ENCODE results near the gene BLM. TPM values are rescaled to one million over a fixed set of nuclear protein-coding genes. Genes with fewer than 3 reads are reported as not detected.
A peak's percentile ranks its signal among the peaks of the same experiment; 100 is the strongest.

The BLM gene
- total RNA-seq, 1 experiment from 2014 or later = 41.3 TPM

DNA sequence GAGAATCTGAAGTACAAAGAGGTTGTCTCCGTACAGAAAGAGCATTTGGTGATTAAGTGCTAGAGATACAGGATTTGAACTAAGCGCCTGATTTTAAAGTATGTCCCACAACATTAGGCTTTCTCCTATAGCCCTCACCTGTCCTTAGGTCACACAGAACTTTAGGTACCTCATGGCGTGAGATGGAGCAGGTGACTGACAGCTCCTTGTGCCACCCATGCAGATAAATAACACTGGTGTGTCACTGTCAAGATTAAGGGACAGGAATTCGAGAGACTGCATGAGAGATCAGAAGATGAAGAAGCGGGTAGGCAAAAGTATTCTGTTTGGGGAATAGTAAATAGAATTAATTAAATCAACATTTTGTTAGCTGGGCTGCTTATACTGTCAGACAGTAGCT is 1.1 kb downstream of the BLM start:
- Histone ChIP-seq H3K4ac (ENCODE audit: low read depth, low read length) (no peak overlapping the region), H4K20me1 (ENCODE audit: control insufficient read depth, insufficient read depth, insufficient read length) (peaks cover under 1% of the 10 kb centered on the region), H4K5ac (ENCODE audit: insufficient read length, low read depth, low read length) (no peak overlapping the region), H3T11ph (ENCODE audit: low read length) (no peak overlapping the region), H3K18ac (ENCODE audit: insufficient read length, low read depth, low read length) (no peak overlapping the region), H2BK5ac (ENCODE audit: insufficient read length, low read length) (no peak overlapping the region), H3K79me1 (ENCODE audit: insufficient read depth, low read depth, low read length, poor library complexity, severe bottlenecking) (no peaks in the 10 kb centered on the region), H3K9me3 (ENCODE audit: control insufficient read depth, low read depth, low read length) (no peaks in the 10 kb centered on the region), H2AFZ (ENCODE audit: low read length) (no peak overlapping the region), H3K56ac (ENCODE audit: insufficient read length, low read depth, low read length) (no peak overlapping the region), H3K4me1 (ENCODE audit: insufficient read depth, low read length) (peaks cover 2% of the 10 kb centered on the region; the same call in 1 of the 2 replicates), H3K9ac (ENCODE audit: extremely low read depth, insufficient read length, low read length) (peak overlapping the region; percentile 95), H3K79me2 (ENCODE audit: insufficient read depth, low read length) (peaks cover 16% of the 10 kb centered on the region; the same call in 1 of the 2 replicates), H4K91ac (ENCODE audit: insufficient read length, low read depth, low read length) (no peak overlapping the region), H2BK12ac (ENCODE audit: insufficient read length, low read depth, low read length) (no peak overlapping the region), H3K14ac (ENCODE audit: insufficient read depth, low read length) (no peak overlapping the region), H3K27me3 (ENCODE audit: insufficient read depth, low read length) (no peaks in the 10 kb centered on the region), H2BK20ac (ENCODE audit: low read depth, low read length, poor library complexity, severe bottlenecking) (no peak overlapping the region), H3K27ac (ENCODE audit: insufficient read length, low read depth, low read length) (no peak overlapping the region), H2AK5ac (ENCODE audit: insufficient read length, low read length) (no peak overlapping the region), H2BK120ac (ENCODE audit: low read depth, low read length, poor library complexity, severe bottlenecking) (no peak overlapping the region), H3K23me2 (ENCODE audit: insufficient read length, low read depth, low read length, poor library complexity, severe bottlenecking) (peaks cover 10% of the 10 kb centered on the region), H3K4me2 (ENCODE audit: insufficient read depth, insufficient read length, low read length) (peak overlapping the region; percentile 83), H4K8ac (replicated peaks; ENCODE audit: insufficient read length, low read depth, low read length) (no peak overlapping the region), H3K23ac (ENCODE audit: insufficient read length, low read depth, low read length) (no peak overlapping the region), H2BK15ac (ENCODE audit: low read depth, low read length) (no peak overlapping the region)
- H3K9me3 Mint-ChIP-seq = no peaks in the 10 kb centered on the region
- peak overlapping the region; percentile 97 to 99 for H3K4me3 Mint-ChIP-seq
- H3K27me3 Mint-ChIP-seq (ENCODE audit: low read depth) = no peaks in the 10 kb centered on the region
- no peak overlapping the region for H3K27ac Mint-ChIP-seq
- peaks cover 0 to 18% (median 14%) of the 10 kb centered on the region in 3 experiments; a peak in 6 of 7 replicates for H3K36me3 Mint-ChIP-seq (ENCODE audit: insufficient read depth in 1 of 3, low read depth in 3 of 3)
- H3K4me1 Mint-ChIP-seq = peaks cover 18 to 20% of the 10 kb centered on the region in 2 experiments
- DNase-seq = no peak
- WGBS (ENCODE audit: extremely low coverage, insufficient read length, low lambda C conversion rate) = no CpG with 5 or more reads among the region's 5 CpGs
- TF ChIP-seq, protein P1, sequence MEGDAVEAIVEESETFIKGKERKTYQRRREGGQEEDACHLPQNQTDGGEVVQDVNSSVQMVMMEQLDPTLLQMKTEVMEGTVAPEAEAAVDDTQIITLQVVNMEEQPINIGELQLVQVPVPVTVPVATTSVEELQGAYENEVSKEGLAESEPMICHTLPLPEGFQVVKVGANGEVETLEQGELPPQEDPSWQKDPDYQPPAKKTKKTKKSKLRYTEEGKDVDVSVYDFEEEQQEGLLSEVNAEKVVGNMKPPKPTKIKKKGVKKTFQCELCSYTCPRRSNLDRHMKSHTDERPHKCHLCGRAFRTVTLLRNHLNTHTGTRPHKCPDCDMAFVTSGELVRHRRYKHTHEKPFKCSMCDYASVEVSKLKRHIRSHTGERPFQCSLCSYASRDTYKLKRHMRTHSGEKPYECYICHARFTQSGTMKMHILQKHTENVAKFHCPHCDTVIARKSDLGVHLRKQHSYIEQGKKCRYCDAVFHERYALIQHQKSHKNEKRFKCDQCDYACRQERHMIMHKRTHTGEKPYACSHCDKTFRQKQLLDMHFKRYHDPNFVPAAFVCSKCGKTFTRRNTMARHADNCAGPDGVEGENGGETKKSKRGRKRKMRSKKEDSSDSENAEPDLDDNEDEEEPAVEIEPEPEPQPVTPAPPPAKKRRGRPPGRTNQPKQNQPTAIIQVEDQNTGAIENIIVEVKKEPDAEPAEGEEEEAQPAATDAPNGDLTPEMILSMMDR (conservative IDR thresholded peaks at IDR 0.05) = no peak

All from H9 (cell line).